Esophagus squamous epithelium (tissue), 4 donors: ENCODE results near the gene SEC61A1.

Experiments
- POLR2A ChIP-seq, 4 donors: fragments of 450-650 bp; IDR thresholded peaks; one replicate each; pipeline ENCODE4 v1.6.1; 2017; ENCODE audit warnings: antibody characterized with exemption in 4 of 4, mild to moderate bottlenecking in 4 of 4, moderate library complexity in 3 of 4
- TF ChIP-seq, protein P1 (sequence below), 6 experiments: fragments of 450-650 bp in 4 of 6; fragments of 200-600 bp in 2 of 6; sonication (generic) in 2 of 6; IDR thresholded peaks; one replicate each; pipeline ENCODE4 v1.5.1; 2016 to 2019; ENCODE audit warnings: antibody characterized with exemption in 6 of 6, mild to moderate bottlenecking in 4 of 6, moderate library complexity in 4 of 6

DNA sequence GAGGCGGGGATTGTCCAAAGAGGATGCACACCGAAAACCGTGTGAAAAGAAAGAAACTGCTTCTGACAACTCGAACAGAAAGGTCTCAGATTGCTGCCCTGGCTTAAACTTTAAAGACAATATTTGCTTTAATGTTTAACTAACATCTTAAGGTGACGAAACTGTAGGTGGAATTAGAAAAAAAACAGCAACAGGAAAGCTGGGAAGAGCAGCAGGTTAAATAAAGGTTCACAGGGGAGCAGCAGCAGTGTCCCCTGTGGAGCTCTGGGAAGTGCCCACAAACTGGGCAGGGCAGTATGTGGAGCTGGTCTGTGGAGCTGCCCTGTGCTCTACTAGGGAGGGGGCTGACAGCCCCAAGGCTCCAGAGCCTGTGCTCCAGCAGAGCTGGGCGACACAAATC, 46.0 kb downstream of the SEC61A1 start:
- TF ChIP-seq POLR2A (IDR thresholded peaks at IDR 0.05), result no peak
- TF ChIP-seq, protein P1, sequence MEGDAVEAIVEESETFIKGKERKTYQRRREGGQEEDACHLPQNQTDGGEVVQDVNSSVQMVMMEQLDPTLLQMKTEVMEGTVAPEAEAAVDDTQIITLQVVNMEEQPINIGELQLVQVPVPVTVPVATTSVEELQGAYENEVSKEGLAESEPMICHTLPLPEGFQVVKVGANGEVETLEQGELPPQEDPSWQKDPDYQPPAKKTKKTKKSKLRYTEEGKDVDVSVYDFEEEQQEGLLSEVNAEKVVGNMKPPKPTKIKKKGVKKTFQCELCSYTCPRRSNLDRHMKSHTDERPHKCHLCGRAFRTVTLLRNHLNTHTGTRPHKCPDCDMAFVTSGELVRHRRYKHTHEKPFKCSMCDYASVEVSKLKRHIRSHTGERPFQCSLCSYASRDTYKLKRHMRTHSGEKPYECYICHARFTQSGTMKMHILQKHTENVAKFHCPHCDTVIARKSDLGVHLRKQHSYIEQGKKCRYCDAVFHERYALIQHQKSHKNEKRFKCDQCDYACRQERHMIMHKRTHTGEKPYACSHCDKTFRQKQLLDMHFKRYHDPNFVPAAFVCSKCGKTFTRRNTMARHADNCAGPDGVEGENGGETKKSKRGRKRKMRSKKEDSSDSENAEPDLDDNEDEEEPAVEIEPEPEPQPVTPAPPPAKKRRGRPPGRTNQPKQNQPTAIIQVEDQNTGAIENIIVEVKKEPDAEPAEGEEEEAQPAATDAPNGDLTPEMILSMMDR (IDR thresholded peaks at IDR 0.05), result no peak
